Measurements from ENCODE around the gene YIF1B.

Gene YIF1B

DNA sequence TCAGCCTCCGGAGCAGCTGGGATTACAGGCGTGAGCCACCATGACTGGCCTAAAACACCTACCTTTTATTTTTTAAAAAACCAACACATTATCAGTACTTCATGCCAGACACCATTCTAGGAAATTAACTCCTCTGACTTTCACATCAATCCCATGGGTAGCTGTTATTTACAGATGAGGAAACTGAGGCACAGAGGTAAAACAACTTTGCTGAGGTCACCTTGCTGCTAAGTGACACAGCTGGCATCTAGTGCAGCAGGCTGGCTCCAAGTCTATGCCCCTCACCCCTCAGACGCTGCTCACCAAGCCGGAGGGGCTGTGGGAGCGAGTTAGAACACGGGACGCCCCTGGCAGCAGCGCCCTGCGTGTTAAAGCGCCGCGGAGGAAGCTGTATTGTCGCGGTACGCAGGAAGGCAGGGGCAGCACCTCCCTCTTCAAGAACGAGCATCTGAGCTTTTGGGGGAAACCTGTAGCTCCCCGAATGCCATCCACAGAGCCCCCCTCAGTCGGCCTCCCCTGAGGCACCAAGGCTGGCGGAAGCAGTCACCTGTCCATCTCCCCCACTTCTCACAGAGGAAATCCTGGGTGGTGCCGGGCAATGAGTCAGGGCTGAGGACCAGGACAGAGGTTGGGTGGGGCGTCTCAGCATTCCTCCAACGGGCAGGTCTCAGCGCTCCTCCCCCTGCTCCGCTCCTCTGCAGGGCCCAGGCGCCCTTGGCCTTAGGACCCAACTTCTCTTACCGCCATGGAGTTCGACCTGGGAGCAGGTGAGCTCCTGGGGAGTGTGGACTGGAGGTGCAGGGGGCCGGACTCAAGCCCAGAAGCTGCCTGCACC is 12.0 kb downstream of the YIF1B start, which contains the start of gene C19orf33:
TSS of gene C19orf33 (plus strand) at position 735 of the 835 bp plus-strand sequence. CDS start at position 746, 11 bp downstream.
- DNase-seq, result no peak

DNA sequence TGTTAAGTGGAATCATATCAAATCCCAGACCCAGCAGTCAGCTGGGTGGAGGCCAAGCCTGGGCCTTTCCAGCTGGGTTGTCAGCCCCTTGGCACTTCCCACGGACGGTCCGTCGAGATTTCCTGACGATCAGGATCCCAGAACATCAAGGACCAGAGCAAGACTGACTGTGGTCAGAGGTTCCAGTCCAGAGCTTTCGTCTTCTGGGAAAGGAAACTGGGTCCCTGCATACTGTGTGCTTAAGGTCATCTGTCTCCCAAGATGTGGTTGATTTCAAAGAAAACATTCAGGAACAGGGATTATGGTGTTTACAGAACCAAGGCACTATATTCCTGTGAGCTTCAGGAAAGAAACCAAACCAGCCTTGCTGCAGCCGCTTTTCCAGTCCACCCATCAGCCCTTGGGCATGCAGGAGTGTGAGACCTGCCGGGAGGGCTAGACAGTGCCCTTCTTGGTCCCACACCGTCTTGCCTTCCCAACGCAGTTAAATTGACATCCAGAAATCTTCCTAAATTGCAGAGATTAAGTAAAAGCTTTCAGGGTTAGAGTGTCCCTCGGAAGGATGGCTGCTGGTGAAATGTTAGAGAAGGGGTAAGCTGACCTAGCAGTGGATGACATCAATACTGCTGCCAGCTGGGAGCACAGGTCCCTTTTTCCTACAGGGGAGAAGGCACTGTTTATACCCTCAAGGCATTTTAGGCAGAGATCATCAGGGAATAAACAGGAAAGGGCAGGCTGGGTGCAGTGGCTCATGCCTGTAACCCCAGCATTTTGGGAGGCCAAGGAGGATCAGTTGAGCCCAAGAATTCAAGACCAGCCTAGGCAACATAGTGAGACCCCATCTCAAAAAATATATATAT is 16.7 kb downstream of the YIF1B start:
- DNase-seq, result no peak

DNA sequence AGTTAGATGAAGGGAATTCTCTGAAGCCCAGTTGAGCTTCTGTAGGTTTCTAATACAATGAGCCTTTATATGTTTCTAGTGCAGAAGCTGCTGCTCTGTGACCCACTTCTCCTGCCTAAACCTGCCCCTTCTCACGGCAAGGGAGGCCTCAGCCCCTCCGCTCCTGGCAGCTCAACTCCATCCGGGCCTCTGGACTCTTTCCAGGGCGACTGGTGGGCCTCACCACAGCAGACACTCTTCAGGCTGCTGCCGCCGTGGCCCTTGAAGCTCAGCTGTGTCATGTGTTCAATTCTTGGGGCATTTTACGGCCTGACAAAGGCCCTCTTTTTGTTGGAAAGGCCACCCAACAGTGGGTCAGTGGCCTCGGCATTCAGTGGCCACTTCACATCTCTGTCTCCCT is 21.7 kb downstream of the YIF1B start:
- DNase-seq, result no peak

DNA sequence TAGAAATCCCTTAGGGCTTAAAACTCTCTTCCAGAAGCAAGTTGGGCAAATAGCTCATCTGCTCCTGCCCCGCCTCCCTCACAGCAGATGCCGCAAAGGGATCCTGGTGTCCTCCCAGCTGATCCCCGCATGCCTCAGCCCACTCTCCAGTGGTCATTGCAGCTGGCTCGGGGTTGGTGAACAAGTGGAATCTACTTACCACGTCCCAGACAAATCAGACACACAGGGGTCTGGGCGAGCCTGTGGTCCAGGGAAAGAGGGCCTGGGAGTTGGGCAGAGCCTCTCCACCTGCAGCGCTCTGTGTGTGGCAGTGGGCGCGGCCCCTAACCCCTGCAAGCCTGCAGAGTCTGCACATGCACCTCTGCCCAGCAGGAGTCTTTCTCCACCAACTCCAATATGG is 22.5 kb downstream of the YIF1B start:
- DNase-seq, result no peak

DNA sequence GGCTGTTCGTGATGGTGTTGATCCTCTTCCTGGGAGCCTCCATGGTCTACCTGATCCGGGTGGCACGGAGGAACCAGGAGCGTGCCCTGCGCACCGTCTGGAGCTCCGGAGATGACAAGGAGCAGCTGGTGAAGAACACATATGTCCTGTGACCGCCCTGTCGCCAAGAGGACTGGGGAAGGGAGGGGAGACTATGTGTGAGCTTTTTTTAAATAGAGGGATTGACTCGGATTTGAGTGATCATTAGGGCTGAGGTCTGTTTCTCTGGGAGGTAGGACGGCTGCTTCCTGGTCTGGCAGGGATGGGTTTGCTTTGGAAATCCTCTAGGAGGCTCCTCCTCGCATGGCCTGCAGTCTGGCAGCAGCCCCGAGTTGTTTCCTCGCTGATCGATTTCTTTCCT is 23.9 kb downstream of the YIF1B start:
- no peak for DNase-seq

DNA sequence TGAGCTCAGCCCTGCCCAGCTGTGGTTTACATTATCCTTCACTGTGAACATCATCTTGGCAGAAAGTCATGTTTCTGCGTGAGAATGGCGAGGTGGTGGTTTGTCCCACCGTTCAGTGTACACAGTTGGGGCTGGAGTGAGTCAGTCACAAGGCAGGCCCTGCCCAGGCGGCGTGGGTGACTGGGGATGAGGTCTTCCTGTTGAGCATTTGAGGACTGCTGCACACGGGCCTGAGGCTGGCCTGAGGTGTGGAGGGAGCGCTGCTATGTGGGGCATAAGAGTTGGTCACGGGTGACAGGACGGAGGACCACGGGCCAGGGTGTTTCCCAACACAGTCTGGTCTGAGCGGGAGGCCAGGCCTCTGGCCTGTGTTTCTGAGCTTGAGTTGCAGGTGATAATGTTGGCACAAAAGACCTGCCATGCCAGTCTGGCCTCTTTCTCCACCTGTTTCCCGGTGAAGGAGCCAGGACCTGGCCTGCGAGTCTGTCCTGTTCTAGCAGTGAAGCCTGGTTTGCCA is 25.1 kb downstream of the YIF1B start:
- no peak for DNase-seq

DNA sequence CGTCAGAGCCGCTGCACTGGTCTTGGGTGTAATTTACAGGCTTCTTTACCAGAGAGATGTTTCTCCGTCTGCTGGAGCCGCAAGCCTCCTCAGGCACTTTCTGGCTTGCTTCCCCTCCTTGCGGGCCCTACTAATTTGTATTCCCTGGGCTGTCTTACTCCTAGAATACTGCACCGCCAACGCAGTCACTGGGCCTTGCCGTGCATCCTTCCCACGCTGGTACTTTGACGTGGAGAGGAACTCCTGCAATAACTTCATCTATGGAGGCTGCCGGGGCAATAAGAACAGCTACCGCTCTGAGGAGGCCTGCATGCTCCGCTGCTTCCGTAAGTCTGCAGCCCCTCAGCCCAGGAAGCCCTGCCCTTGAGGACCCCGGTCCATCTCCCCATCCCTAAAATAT is 25.8 kb downstream of the YIF1B start:
- DNase-seq, result no peak

DNA sequence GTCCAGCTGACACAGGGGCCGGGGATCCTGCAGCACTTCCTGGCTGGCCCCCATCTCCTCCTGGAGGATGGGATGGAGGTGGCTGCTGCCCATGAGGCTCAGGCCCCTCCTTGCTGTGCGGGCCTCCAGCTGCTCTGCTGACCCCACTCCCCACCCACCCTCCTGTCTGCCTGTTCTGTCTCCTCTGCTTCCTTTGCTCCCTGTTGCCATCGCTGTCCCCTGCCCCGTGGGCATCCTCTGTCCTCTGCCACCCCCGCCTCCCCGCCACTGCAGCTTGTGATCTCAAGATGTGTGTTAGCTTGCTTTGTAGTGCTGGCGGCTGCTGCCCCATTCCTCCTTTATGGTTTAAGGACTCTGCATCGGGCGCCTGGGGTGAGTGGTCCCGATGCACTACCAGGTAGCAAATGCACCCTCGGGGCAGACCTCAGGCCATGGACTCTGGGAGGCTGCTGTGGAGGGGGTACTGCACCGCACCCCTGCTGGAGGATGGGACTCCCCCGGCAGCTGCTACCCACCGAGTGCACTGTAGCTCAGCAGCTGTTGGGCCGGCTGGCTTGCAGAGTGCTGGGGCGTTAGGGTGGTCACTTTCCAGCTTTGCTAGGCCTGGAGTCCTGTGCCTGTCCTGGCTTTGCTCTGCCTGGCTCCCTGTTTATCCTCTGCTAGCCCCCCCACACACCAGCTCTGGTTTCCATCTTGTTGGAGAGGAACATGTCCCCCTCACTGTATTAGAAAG is 27.5 kb downstream of the YIF1B start:
- DNase-seq, result no peak

DNA sequence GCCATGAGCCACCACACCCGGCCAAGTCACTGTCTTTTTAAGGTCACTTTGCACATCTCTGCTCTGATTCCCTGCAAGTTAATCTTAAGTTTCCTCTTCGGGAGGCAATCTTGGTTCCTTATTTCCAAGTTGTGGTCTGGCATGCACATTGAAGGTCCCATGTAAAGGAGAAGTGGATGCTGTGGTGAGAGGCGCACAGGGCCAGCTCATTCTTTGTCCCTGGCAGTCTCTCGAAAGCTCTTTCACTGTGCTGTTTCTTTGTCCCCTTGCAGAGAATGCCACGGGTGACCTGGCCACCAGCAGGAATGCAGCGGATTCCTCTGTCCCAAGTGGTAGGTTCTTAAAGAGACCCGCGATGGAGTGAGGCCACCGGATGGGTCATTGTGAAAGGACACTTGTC is 28.1 kb downstream of the YIF1B start:
- DNase-seq, result no peak

DNA sequence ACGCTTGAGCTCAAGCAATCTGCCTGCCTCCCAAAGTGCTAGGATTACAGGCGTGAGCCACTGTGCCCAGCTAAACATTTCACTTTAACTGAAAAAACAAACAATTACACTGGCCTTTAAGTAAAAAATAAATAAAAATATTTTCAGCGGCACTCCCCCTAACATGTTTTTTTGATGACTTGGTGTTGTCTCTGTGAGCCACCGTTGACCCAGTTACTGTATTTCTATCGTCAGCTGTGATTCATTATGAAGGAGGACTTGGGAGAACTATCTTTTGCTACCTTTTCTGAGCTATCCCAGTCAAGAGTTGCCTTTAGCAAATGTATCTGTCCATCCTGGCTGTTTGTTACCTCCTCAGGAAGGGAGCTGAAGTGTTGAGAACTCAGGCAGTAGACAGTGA is 30.2 kb downstream of the YIF1B start:
- no peak for DNase-seq

DNA sequence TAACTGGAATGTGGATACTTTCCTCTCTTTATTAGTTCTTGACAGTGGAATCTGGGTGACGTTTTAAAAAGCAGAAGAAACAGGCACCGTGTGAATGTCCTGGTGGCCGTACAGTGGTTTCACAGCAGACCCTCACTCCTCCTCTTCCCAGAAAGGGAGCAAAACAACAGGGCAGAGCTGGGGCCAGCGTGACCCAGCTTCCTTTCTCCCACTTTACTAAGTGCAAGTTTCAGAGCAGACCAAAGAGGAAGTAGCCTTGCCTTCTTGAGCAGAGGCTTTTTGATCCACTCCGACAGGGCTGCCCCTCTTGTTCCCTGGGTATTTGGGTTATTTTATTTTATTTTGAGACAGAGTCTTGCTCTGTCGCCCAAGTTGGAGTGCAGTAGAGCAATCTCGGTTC is 31.3 kb downstream of the YIF1B start:
- DNase-seq, result no peak

DNA sequence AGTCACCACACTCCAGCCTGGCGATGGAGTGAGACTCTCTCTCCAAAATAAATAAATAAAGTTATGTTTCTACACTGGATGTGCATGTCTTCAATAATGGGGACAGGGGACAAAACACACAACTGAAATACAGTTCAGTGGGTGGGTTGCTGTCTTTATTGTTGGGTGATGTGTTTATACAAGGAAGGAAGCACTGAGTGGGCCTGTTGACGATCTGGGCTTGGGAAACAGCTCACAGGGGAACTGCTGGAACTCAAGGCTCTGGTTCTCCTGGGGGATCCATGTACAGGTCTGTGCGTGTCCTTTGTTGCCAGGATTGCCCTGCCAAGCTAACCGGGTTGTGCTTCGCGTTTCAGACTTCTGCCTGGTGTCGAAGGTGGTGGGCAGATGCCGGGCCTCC is 32.5 kb downstream of the YIF1B start:
- no peak for DNase-seq

DNA sequence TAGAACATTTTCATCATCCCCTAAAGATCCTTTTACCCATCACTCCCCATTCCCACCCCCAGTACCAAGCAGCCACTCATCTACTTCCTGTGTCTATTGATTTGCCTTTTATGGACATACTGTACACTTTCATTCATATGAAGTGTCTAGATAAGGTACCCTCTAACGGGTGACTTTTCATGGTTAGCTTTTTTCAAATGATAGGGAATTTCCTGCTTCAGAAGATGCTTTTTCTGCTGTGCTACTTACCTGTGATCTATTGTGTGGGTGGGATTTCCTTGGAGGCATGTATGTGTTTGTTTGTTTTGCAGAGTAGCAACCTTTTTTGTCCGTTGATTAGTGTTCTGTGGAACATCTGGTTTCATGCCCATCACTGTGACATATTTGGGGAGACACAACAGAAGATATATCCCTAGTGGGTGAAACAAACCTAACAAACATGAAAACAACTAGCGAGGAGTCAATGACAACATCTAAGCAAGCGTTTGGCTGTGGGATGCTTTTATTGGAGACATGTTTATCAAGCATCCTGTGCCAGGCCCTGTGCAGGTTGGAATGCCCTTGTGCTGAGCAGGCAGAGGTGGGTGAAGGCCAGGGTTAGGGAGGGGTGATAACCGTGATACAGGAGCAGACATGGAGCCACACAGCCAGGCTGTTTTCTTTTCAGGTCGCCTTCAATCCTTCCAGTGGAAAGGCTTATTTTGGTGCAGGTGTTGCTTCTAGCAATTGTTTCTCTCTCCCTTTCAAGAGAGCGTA is 33.8 kb downstream of the YIF1B start:
- DNase-seq, result no peak

DNA sequence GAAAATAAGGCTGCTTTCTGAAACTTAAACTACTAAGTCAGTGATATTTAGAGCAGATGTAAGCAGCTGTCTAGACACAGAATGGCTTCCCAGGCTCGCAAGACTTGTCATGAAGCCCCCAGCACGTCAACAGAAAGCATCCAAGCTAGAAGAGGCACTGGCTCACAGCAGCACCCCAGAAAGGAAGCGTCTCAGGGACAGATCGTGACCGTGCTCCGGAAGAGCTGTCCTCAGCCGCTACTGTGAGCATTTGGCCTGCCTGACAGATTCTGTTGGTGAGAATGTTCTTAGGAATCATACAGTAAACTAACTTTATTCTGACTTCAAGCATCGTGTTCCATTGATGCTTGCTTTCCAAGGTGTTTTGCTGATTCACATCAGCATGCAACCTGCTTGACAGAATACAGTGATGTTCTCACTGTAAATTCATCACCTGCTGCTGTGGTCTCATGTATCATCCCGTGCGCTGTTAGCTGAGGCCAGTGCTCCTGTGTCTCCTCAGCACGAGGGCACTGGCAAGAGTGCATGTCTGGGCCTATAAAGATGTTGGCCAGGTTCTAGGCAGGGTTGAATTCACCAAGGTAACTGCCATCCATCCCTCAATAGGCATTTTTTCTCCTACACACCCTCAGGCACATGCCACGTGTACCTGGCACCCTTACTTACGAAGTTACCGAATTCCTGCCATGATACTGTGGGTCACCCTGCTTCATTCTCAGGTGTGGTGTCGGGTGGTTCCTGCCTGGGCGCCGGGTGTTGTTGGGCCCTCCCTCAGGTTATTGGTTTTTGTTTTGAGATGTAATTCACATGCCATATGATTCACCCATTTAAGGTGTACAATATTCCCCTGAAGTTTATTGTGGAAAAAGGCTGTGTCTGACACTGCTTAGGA is 35.5 kb downstream of the YIF1B start:
- no peak for DNase-seq

DNA sequence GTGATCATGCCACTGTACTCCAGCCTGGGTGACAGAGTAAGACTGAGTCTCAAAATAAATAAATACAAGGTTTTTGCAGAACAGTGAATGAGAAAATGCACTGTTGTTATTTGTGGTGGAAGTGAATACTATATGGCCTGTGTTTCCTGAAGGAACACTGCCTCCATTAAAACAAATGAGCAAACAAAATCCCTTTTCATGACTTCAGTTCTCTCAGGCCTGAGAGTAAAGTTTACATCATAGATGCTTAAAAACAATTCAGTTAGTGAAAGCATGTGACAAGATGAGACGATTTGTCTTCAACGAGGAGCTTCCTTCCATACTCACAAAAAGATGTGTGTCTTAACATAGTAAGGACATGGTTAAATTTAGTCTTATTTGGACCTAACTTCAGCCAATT is 37.0 kb downstream of the YIF1B start:
- DNase-seq, result no peak

DNA sequence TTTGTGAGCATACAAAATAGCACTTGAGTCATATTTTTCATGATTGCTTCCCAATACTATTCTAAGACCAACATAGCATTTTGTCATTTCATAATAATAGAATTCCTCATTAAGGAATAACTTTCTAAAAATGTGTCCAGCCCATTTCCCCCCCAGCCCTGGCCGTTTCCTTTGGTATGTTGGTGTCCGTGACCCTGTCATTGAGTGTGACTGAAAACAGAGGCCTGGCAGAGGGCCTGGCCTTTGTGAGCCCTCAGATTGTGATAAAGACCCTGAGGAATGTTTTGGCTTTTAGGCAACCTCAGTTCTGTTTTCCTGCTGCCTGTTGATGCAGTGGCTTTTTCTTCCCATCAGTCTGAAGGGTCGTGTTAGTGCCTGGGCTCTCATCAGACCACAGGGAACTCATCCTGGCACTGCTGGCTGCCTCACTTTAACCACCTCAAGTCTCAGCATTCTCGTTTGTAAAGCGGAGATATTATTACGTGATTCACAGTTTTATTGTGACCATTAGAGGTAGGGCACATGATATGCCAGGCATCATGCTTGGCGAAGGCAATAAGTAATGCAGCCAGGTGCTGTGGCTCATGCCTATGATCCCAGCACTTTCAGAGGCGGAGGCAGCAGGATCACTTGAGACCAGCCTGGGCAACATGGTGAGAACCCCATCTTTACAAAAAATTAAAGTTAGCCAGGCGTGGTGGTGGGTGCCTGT is 37.6 kb downstream of the YIF1B start:
- DNase-seq, result no peak

DNA sequence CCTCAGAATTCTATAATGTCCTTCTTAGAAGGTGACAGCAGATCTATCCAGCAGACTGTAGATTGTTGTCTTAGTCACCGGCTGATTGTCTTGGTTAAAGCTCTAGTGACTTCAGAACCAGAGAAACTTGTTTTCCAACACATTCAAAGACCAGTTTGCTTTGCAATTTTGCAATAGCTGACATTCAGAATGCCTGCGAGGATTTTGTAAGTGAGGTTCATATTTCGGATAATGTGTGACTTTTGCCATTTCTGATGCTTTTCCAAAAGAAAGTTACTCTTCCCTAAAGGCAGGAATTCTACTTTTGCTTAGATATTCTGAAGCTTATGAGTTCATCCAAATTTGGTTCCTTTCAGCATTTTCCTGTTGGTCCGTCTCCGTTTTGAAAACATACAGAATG is 38.2 kb downstream of the YIF1B start:
- no peak for DNase-seq

DNA sequence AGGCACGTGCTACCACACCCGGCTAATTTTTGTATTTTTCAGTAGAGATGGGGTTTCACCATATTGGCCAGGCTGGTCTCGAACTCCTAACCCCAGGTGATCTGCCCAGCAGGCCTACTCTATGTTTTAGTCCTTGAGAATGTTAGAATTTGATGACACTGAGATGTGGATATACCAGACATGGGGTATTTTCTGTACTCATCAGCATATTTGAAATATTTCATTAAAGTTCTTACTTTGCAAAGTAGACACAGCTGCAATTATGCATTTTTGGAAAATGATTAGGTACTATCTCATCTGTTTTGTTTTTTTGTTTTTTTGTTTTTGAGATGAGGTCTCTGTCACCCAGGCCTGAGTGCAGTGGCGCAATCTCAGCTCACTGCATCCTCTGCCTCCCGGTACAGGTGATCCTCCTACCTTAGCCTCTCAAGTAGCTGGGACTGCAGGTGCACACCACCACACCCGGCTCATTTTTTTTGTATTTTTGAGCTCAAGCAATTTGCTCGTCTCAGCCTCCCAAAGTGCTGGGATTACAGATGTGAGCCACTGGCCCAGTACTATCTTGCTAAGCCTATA is 38.7 kb downstream of the YIF1B start:
- DNase-seq, result no peak

DNA sequence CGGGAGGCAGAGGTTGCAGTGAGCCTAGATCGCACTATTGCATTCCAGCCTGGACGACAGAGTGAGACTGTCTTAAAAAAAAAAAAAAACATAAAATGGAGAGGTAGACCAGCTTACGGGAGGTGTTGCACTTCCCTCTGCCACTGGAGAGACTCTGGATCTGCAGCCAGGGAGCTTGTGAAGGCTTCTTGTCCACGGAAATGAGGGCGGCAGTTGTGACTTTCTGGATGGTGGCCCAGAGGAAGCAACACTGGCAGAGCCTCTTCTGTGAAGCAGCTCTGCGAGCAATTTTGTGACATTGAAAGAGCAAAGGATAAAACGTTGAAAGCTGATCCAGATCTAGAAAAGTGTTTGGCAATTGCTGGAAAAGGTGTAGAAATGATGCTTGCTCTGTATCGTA is 41.0 kb downstream of the YIF1B start:
- no peak for DNase-seq

DNA sequence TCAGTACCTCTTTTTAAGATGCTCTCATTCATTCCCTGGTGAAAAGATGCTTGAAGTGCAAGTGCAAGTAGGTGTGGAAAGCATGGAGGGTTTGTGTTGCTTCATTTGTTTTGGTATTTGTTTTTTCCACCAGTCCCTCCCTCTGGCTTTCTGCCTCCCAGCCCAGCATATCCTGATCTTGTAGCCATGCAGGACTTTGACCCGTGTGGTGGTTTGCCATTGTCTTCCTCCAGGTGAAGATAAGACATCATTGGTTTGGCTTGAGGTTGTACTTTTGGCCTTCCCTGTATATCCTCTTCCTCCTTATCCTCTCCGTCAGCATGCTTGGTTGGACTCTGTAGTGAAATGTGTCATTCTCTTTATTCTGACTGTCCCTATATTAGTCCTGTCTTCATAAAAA is 42.2 kb downstream of the YIF1B start:
- DNase-seq, result no peak

Measured in NCI-H1092 (cell line).